ENCODE measurements around the gene DDX51.

DDX51 gene

GRCh38 chr12:132131229-132131628 is 12.9 kb downstream of the DDX51 start:
- peaks cover 21% of the 10 kb centered on the region for H3K36me3 ChIP-seq
- H3K4me3 ChIP-seq (ENCODE audit: low read depth, low read length): no peak overlapping the region
- no peaks in the 10 kb centered on the region for H3K27me3 ChIP-seq
- DNase-seq: no peak
- no peaks in the 10 kb centered on the region; the same call in 1 of the 2 replicates for H3K9me3 ChIP-seq
- TF ChIP-seq, protein P1, sequence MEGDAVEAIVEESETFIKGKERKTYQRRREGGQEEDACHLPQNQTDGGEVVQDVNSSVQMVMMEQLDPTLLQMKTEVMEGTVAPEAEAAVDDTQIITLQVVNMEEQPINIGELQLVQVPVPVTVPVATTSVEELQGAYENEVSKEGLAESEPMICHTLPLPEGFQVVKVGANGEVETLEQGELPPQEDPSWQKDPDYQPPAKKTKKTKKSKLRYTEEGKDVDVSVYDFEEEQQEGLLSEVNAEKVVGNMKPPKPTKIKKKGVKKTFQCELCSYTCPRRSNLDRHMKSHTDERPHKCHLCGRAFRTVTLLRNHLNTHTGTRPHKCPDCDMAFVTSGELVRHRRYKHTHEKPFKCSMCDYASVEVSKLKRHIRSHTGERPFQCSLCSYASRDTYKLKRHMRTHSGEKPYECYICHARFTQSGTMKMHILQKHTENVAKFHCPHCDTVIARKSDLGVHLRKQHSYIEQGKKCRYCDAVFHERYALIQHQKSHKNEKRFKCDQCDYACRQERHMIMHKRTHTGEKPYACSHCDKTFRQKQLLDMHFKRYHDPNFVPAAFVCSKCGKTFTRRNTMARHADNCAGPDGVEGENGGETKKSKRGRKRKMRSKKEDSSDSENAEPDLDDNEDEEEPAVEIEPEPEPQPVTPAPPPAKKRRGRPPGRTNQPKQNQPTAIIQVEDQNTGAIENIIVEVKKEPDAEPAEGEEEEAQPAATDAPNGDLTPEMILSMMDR (IDR thresholded peaks at IDR 0.05; ENCODE audit: low read depth, low read length): no peak
- no peaks in the 10 kb centered on the region for H3K4me1 ChIP-seq

- H3K36me3 ChIP-seq: peaks cover 26% of the 10 kb centered on the region
- no peaks in the 10 kb centered on the region for H3K4me1 ChIP-seq
- DNase-seq: no peak
- no peaks in the 10 kb centered on the region for H3K27me3 ChIP-seq
- H3K9me3 ChIP-seq: no peaks in the 10 kb centered on the region; the same call in 1 of the 2 replicates
- TF ChIP-seq, protein P1 (IDR thresholded peaks at IDR 0.05; ENCODE audit: low read depth, low read length): no peak
- no peak overlapping the region for H3K4me3 ChIP-seq (ENCODE audit: low read depth, low read length)
These were observed 13.4 kb downstream of the DDX51 start for GRCh38 chr12:132130690-132131089.

GRCh38 chr12:132129007-132129406 is 15.1 kb downstream of the DDX51 start:
- Histone ChIP-seq H3K27me3 (no peaks in the 10 kb centered on the region), H3K9me3 (no peaks in the 10 kb centered on the region; the same call in 1 of the 2 replicates), H3K4me1 (no peaks in the 10 kb centered on the region), H3K36me3 (peaks cover 36% of the 10 kb centered on the region), H3K4me3 (ENCODE audit: low read depth, low read length) (no peak overlapping the region)
- TF ChIP-seq, protein P1 (IDR thresholded peaks at IDR 0.05; ENCODE audit: low read depth, low read length): no peak
- DNase-seq: no peak

- Histone ChIP-seq H3K27me3 (no peaks in the 10 kb centered on the region), H3K9me3 (no peaks in the 10 kb centered on the region; the same call in 1 of the 2 replicates), H3K36me3 (peaks cover 38% of the 10 kb centered on the region), H3K4me1 (no peaks in the 10 kb centered on the region), H3K4me3 (ENCODE audit: low read depth, low read length) (no peak overlapping the region)
- TF ChIP-seq, protein P1 (IDR thresholded peaks at IDR 0.05; ENCODE audit: low read depth, low read length): no peak
- DNase-seq: no peak
These were observed 17.1 kb downstream of the DDX51 start for GRCh38 chr12:132127041-132127440.

- Histone ChIP-seq H3K4me1 (no peaks in the 10 kb centered on the region), H3K36me3 (peaks cover 41% of the 10 kb centered on the region), H3K9me3 (no peaks in the 10 kb centered on the region; the same call in 1 of the 2 replicates), H3K4me3 (ENCODE audit: low read depth, low read length) (no peak overlapping the region), H3K27me3 (no peaks in the 10 kb centered on the region)
- DNase-seq: no peak
- TF ChIP-seq, protein P1 (IDR thresholded peaks at IDR 0.05; ENCODE audit: low read depth, low read length): no peak
These were observed 18.4 kb downstream of the DDX51 start for GRCh38 chr12:132125736-132126135.

DNA sequence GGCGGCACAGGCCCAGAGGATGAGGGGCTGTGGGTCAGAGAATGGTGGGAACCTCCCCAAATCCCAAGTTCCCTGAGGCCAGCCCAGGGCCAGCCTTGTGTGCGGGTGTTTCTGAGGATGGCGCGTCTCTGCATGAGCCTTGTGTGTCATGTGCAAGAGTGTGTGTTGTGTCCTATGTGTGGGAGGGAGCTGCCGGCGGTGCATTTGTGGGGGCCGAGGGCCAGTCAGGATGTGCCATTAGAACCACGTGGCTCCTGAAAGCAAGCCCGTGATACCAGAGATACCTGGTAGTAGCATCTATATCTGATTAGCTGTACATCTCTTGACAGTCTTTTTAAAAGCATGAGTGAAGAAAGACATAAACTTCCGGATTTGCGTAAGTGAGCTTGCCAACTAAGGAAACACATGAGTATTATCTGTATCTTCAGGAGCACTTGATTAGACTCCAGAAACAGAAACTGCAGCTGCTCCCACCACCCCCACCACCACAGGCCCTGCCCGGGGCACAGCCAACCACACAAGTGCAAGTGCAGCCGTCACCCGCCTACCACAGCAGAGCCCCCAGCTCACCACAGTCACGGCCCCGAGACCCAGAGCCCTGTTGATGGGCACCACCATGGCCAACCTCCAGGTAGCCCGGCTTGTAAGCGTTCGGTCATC is 19.2 kb downstream of the DDX51 start:
- H3K4me1 ChIP-seq: no peaks in the 10 kb centered on the region
- DNase-seq: no peak
- H3K9me3 ChIP-seq: no peaks in the 10 kb centered on the region; the same call in 1 of the 2 replicates
- no peak overlapping the region for H3K4me3 ChIP-seq (ENCODE audit: low read depth, low read length)
- TF ChIP-seq, protein P1 (IDR thresholded peaks at IDR 0.05; ENCODE audit: low read depth, low read length): no peak
- H3K27me3 ChIP-seq: no peaks in the 10 kb centered on the region
- H3K36me3 ChIP-seq: peaks cover 41% of the 10 kb centered on the region

Measured in BE2C (cell line).